GM12872 (cell line): ENCODE data around the gene VPS33A.

Experiments used
- CTCF ChIP-seq: IDR thresholded peaks from 3 replicates; pipeline ENCODE4 v1.5.1; 2011; ENCODE audit warnings: low read depth, mild to moderate bottlenecking, low read length, moderate library complexity; ENCODE audit not compliant: insufficient read depth

VPS33A gene

GRCh38 chr12:122266230-122266901 lies at the start of gene VPS33A:
Gene VPS33A, minus strand, starts transcription at chr12:122266494. Its CDS starts 86 bp downstream, at chr12:122266408.
- no peak for TF ChIP-seq CTCF

DNA sequence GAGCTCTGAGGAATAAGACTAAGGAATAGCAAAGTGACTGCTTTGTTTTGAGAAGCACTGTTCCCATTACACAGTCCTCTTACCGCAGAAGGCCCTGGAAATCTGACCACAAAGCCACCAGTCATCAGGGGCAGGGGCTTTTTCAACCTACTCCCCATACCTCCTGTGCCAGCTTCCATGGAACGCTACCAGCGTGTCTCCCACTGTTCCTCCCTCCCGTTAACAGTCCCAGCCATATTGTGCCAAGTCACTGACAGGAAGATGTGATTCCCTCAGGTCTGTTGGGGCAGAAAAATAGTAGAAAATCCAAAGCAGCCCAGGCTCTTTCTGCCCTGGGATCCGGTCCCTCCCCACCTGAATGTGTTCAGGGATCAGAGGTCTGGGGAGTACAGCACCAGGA lies 46.6 kb upstream of the VPS33A start:
- no peak for TF ChIP-seq CTCF

DNA sequence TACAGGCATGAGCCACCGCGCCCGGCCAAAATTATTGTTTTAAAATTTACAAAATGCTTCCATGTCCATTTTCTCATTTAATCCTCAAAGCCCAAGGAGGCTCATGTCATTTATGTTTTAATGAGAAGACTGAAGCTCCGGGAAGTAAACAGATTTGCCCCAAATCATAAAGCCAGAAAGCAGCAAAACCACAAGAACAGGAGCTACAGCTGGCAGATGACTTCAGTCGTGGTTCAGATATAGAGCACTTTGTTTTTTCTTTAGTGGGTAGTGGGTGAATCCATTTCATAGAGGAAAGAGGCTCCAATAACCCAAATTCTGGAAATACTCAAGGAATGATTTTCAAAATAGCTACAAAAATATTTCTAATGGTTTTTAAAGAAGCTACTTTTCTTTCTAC lies 45.4 kb upstream of the VPS33A start:
- TF ChIP-seq CTCF = no peak

DNA sequence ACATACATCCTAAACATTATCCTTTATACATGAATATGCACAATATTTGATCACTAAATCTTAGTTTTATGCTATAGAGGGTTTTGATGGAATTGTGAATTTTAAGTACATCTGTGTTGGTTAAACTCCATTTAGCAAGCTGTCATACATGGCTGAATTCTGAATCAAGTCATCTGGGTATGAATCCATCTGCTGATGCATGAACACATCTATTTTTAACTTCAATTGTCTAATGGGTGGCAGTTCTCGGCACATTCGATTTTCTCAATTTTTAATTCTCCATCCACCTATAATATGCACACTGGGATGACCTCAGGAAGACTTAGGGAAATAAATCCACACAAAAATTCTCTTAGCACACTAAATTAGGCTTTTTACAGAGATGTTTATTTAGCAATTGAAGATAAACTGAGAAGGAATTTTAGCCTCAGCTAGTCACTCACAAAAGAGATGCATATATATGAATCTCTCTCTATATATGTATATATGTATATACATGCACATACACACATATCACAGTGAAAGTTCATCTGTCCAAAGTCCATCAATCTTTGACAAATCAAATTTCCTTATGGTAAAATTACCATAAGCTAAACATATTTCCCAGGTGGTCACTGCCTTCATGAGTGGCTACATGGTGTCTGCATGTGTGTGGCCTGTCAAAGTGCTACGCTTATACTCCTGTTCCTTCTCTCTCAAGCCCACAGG lies 44.5 kb upstream of the VPS33A start:
- no peak for TF ChIP-seq CTCF

GRCh38 chr12:122309564-122310121 lies 43.3 kb upstream of the VPS33A start:
- TF ChIP-seq CTCF = no peak

DNA sequence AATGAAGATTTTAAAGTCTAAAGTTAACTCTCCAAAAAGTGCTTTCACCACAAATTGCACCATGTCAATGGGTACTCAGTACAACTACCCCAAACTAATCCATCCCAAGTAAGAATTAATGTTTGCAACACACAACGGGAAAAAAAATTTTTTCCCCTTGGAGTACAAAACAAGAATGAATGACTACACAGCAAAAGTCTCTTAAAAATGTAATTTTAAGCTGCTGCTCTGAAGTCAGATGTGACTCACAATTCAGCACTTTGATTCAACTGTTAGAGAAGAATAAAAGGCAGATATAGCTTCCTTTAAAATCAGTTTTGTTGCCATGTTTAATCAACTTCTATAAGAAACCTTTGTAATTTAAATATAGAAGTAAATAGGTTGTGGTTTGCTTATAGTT lies 42.5 kb upstream of the VPS33A start:
- TF ChIP-seq CTCF = no peak

- TF ChIP-seq CTCF = peak; percentile 48; the same call in 2 of the 3 replicates
These were observed 40.1 kb upstream of the VPS33A start for GRCh38 chr12:122306407-122306806.
